HEK293T (cell line): ENCODE measurements around the gene HBB.

Experiments
- ELF4 ChIP-seq: fragments of 450-650 bp; IDR thresholded peaks from 2 replicates; pipeline ENCODE4 v1.6.1; 2017; ENCODE audit warnings: antibody characterized with exemption
- FOXM1 ChIP-seq: fragments of 450-650 bp; IDR thresholded peaks from 2 replicates; pipeline ENCODE4 v1.6.1; 2017; ENCODE audit warnings: mild to moderate bottlenecking, borderline replicate concordance
- PKNOX1 ChIP-seq: fragments of 450-650 bp; IDR thresholded peaks from 2 replicates; pipeline ENCODE4 v1.6.1; 2016
- SP1 ChIP-seq: fragments of 450-650 bp; IDR thresholded peaks from 2 replicates; pipeline ENCODE4 v1.6.1; 2017
- SUZ12 ChIP-seq: fragments of 450-650 bp; IDR thresholded peaks from 2 replicates; pipeline ENCODE4 v1.6.1; 2016; ENCODE audit warnings: mild to moderate bottlenecking

- no peak for TF ChIP-seq ELF4
- no peak for TF ChIP-seq SP1
- TF ChIP-seq SUZ12, result no peak
- TF ChIP-seq PKNOX1, result no peak
- no peak for TF ChIP-seq FOXM1
Measured at GRCh38 chr11:5267033-5267563, 40.2 kb upstream of the HBB start.
